GM12872 (cell line): ENCODE data around the gene IFT81.

Source experiments
- CTCF ChIP-seq: IDR thresholded peaks from 3 replicates; pipeline ENCODE4 v1.5.1; 2011; ENCODE audit warnings: low read depth, mild to moderate bottlenecking, low read length, moderate library complexity; ENCODE audit not compliant: insufficient read depth

IFT81 gene

GRCh38 chr12:110170535-110171185 is 46.5 kb downstream of the IFT81 start:
- TF ChIP-seq CTCF = no peak

- no peak for TF ChIP-seq CTCF
These were observed 47.0 kb downstream of the IFT81 start for GRCh38 chr12:110171186-110171538.

GRCh38 chr12:110171636-110172035 is 47.5 kb downstream of the IFT81 start:
- no peak for TF ChIP-seq CTCF

- TF ChIP-seq CTCF = no peak
These were observed 50.3 kb downstream of the IFT81 start for GRCh38 chr12:110174373-110174996.

GRCh38 chr12:110175201-110175600 is 51.0 kb downstream of the IFT81 start:
- TF ChIP-seq CTCF = no peak

GRCh38 chr12:110176745-110177144 is 52.6 kb downstream of the IFT81 start:
- no peak for TF ChIP-seq CTCF

GRCh38 chr12:110179291-110179690 is 55.1 kb downstream of the IFT81 start:
- no peak for TF ChIP-seq CTCF
